ENCODE results near the gene ARRB1. TPM values are rescaled to one million over a fixed set of nuclear protein-coding genes. Genes with fewer than 3 reads are reported as not detected.

The ARRB1 gene
- total and polyA plus RNA-seq, 9 donors: 14.0 to 22.7 (median 20.6) TPM

DNA sequence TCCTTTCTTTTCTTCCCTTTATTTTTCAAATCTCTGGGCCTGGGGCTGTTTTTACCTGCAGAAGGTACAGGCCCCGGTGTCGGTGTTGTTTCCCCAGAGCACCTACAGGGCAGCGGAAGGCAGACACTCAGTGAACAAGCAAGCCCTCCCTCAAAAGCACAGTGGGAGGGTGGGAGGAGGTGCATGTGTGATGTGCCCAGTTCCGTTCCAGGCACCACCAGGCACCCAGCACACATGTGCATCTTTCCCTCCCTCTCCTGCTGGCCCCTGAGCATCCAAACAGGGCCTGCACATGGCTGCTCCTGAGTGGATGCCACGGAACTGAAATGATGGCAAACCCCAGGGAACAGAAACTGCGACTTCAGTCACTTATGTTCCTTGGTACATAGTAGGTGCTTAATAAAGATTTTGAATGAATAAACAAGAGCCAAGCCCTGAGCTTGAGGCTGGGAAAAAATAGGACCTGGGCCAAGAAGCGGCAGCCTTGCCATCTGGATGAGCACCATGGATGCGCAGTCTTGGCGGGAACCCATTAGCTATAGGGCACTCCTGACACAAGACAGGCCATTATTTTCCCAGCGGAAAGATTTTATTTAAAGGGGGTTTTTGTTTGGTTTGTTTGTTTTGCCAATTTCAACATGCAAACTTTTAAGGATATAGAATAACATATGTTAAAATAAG lies 47.8 kb downstream of the ARRB1 start:
- DNase-seq: no peak
- Histone ChIP-seq H3K9me3 (replicated peaks; ENCODE audit: control insufficient read depth, low read depth, low read length) (no peaks in the 10 kb centered on the region), H3K27ac (ENCODE audit: low read length) (no peak overlapping the region), H3K36me3 (ENCODE audit: control insufficient read depth, insufficient read depth, low read length) (no peaks in the 10 kb centered on the region), H3K27me3 (ENCODE audit: control insufficient read depth, insufficient read depth, low read length) (no peaks in the 10 kb centered on the region), H3K4me1 (ENCODE audit: control insufficient read depth, insufficient read depth, low read length) (peaks cover 26% of the 10 kb centered on the region), H3K4me3 (ENCODE audit: low read length) (no peak overlapping the region)
- WGBS (ENCODE audit: insufficient coverage): 76% methylated on average over 4 of the region's 10 CpGs

DNA sequence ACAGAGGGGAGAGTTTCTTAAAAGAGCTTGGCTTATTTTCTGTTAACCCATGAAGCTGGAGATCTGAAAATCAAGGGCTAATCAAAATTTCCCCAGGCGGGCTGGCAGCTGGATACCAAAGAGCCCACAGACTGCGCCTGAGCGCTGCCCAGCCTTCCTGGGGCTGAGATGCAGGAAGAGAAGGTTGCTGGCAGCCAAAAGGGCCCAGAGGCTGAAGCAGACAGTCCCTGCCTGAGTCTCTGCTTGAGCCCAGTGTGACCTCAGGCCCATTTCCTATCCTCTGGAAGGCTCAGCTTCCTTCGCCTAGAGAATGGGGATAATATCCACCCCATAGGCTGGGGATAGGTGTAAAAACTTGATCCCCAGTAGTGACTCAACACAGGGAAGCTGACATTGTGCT lies 49.1 kb downstream of the ARRB1 start:
- no peaks in the 10 kb centered on the region for H3K36me3 ChIP-seq (ENCODE audit: control insufficient read depth, insufficient read depth, low read length)
- WGBS (ENCODE audit: insufficient coverage): 80% methylated on average over 1 of the region's 4 CpGs
- no peak for DNase-seq
- no peak overlapping the region for H3K27ac ChIP-seq (ENCODE audit: low read length)
- no peaks in the 10 kb centered on the region for H3K27me3 ChIP-seq (ENCODE audit: control insufficient read depth, insufficient read depth, low read length)
- no peaks in the 10 kb centered on the region for H3K9me3 ChIP-seq (replicated peaks; ENCODE audit: control insufficient read depth, low read depth, low read length)
- H3K4me3 ChIP-seq (ENCODE audit: low read length): no peak overlapping the region
- H3K4me1 ChIP-seq (ENCODE audit: control insufficient read depth, insufficient read depth, low read length): peaks cover 22% of the 10 kb centered on the region

GRCh38 chr11:75301601-75302345 lies 49.7 kb downstream of the ARRB1 start:
- Histone ChIP-seq H3K4me1 (ENCODE audit: control insufficient read depth, insufficient read depth, low read length) (peaks cover 17% of the 10 kb centered on the region), H3K9me3 (replicated peaks; ENCODE audit: control insufficient read depth, low read depth, low read length) (no peaks in the 10 kb centered on the region), H3K4me3 (ENCODE audit: low read length) (no peak overlapping the region), H3K27ac (ENCODE audit: low read length) (no peak overlapping the region), H3K27me3 (ENCODE audit: control insufficient read depth, insufficient read depth, low read length) (no peaks in the 10 kb centered on the region), H3K36me3 (ENCODE audit: control insufficient read depth, insufficient read depth, low read length) (no peaks in the 10 kb centered on the region)
- no peak for DNase-seq
- WGBS (ENCODE audit: insufficient coverage): 59% methylated on average over 10 of the region's 16 CpGs

GRCh38 chr11:75301131-75301530 lies 50.3 kb downstream of the ARRB1 start:
- Histone ChIP-seq H3K27me3 (ENCODE audit: control insufficient read depth, insufficient read depth, low read length) (no peaks in the 10 kb centered on the region), H3K9me3 (replicated peaks; ENCODE audit: control insufficient read depth, low read depth, low read length) (no peaks in the 10 kb centered on the region), H3K4me1 (ENCODE audit: control insufficient read depth, insufficient read depth, low read length) (peaks cover 16% of the 10 kb centered on the region), H3K27ac (ENCODE audit: low read length) (no peak overlapping the region), H3K4me3 (ENCODE audit: low read length) (no peak overlapping the region), H3K36me3 (ENCODE audit: control insufficient read depth, insufficient read depth, low read length) (no peaks in the 10 kb centered on the region)
- no peak for DNase-seq
- 71% methylated on average over 5 of the region's 5 CpGs for WGBS (ENCODE audit: insufficient coverage)

DNA sequence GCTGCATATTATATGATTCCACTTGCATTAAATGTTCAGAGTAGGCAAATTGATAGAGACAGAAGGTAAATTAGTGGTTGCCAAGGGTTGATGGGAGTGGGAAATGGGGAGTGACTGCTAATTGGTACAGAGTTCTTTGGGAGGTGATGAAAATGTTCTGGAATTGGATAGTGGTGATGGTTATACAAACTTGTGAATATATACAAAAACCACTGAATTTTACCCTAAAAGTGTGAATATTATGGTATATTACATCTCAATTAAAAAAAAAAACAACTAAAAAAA lies 52.5 kb downstream of the ARRB1 start:
- H3K4me3 ChIP-seq (ENCODE audit: low read length): no peak overlapping the region
- H3K27me3 ChIP-seq (ENCODE audit: control insufficient read depth, insufficient read depth, low read length): no peaks in the 10 kb centered on the region
- DNase-seq: no peak
- peaks cover 2% of the 10 kb centered on the region for H3K9me3 ChIP-seq (replicated peaks; ENCODE audit: control insufficient read depth, low read depth, low read length)
- no peak overlapping the region for H3K27ac ChIP-seq (ENCODE audit: low read length)
- peaks cover 16% of the 10 kb centered on the region for H3K4me1 ChIP-seq (ENCODE audit: control insufficient read depth, insufficient read depth, low read length)
- peaks cover 4% of the 10 kb centered on the region for H3K36me3 ChIP-seq (ENCODE audit: control insufficient read depth, insufficient read depth, low read length)

DNA sequence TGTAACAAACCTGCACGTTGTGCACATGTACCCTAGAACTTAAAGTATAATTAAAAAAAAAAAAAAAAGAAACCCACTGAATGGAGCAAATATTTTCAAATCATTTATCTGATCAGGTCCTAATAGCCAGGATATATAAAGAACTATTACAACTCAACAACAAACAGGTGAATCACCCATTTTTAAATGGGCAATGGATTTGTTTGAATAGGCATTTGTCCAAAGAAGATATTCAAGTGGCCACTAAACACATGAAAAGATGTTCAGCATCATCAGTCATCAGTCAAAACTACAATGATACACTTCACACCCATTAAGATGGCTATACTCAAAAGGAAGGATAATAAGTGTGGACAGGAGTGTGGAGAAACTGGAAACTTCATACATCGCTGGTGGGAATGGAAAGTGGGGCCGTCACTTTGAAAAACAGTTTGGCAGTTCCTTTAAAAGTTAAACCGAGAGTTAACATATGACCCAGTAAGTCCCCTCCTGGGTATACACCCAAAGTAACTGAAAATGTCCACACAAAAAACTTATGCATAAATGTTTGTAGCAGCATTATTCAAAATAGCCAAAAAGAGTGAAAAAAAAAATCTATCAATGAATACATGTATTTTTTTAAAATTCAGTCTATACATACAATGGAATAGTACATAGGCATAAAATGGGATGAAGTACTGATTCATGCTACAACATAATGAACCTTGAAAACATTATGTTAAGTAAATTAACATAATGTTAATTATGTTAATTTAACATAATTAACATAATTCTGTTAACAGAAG lies 53.1 kb downstream of the ARRB1 start:
- H3K27ac ChIP-seq (ENCODE audit: low read length): no peak overlapping the region
- H3K9me3 ChIP-seq (replicated peaks; ENCODE audit: control insufficient read depth, low read depth, low read length): peaks cover 2% of the 10 kb centered on the region
- WGBS (ENCODE audit: insufficient coverage): no CpG with 5 or more reads among the region's 4 CpGs

GRCh38 chr11:75293903-75294302 lies 57.6 kb downstream of the ARRB1 start:
- Histone ChIP-seq H3K36me3 (ENCODE audit: control insufficient read depth, insufficient read depth, low read length) (peaks cover 4% of the 10 kb centered on the region), H3K4me3 (ENCODE audit: low read length) (no peak overlapping the region), H3K27me3 (ENCODE audit: control insufficient read depth, insufficient read depth, low read length) (no peaks in the 10 kb centered on the region), H3K9me3 (replicated peaks; ENCODE audit: control insufficient read depth, low read depth, low read length) (peaks cover 2% of the 10 kb centered on the region), H3K4me1 (ENCODE audit: control insufficient read depth, insufficient read depth, low read length) (peaks cover 13% of the 10 kb centered on the region), H3K27ac (ENCODE audit: low read length) (no peak overlapping the region)
- 100% methylated on average over 1 of the region's 2 CpGs for WGBS (ENCODE audit: insufficient coverage)
- no peak for DNase-seq

More for the DNA sequence above, 53.1 kb downstream of the ARRB1 start:
- DNase-seq: no peak
- peaks cover 4% of the 10 kb centered on the region for H3K36me3 ChIP-seq (ENCODE audit: control insufficient read depth, insufficient read depth, low read length)
- H3K27me3 ChIP-seq (ENCODE audit: control insufficient read depth, insufficient read depth, low read length): no peaks in the 10 kb centered on the region
- no peak overlapping the region for H3K4me3 ChIP-seq (ENCODE audit: low read length)
- H3K4me1 ChIP-seq (ENCODE audit: control insufficient read depth, insufficient read depth, low read length): peaks cover 21% of the 10 kb centered on the region

DNA sequence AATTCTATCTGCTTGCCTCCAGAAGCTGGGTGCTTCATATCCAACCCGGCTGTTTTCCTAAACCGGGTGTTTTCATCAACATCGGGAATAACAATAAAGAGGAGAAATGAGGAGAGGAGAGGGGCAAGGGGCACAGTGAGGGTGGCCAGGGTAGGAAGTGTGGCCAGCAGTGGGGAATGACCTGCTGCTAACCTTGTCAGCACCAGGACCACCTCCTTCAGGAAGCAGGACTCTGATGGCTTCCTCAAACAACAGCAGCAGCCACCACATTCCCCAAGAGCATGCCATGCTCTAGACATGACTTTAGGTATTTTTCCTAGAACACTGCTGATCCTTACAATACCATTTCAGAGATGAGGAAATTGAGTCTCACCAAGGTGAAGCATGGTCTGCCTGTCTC lies 58.5 kb downstream of the ARRB1 start:
- Histone ChIP-seq H3K4me3 (ENCODE audit: low read length) (no peak overlapping the region), H3K4me1 (ENCODE audit: control insufficient read depth, insufficient read depth, low read length) (peaks cover 13% of the 10 kb centered on the region), H3K27ac (ENCODE audit: low read length) (no peak overlapping the region), H3K36me3 (ENCODE audit: control insufficient read depth, insufficient read depth, low read length) (peaks cover 4% of the 10 kb centered on the region), H3K27me3 (ENCODE audit: control insufficient read depth, insufficient read depth, low read length) (no peaks in the 10 kb centered on the region), H3K9me3 (replicated peaks; ENCODE audit: control insufficient read depth, low read depth, low read length) (peaks cover 2% of the 10 kb centered on the region)
- no peak for DNase-seq
- WGBS (ENCODE audit: insufficient coverage): 60% methylated on average over 2 of the region's 3 CpGs

- Histone ChIP-seq H3K4me3 (ENCODE audit: low read length) (no peak overlapping the region), H3K4me1 (ENCODE audit: control insufficient read depth, insufficient read depth, low read length) (peaks cover 13% of the 10 kb centered on the region), H3K27ac (ENCODE audit: low read length) (no peak overlapping the region), H3K27me3 (ENCODE audit: control insufficient read depth, insufficient read depth, low read length) (no peaks in the 10 kb centered on the region), H3K36me3 (ENCODE audit: control insufficient read depth, insufficient read depth, low read length) (peaks cover 8% of the 10 kb centered on the region), H3K9me3 (replicated peaks; ENCODE audit: control insufficient read depth, low read depth, low read length) (peaks cover 2% of the 10 kb centered on the region)
- no peak for DNase-seq
- WGBS (ENCODE audit: insufficient coverage): 96% methylated on average over 2 of the region's 6 CpGs
Observed at GRCh38 chr11:75291741-75292140, 59.7 kb downstream of the ARRB1 start.

DNA sequence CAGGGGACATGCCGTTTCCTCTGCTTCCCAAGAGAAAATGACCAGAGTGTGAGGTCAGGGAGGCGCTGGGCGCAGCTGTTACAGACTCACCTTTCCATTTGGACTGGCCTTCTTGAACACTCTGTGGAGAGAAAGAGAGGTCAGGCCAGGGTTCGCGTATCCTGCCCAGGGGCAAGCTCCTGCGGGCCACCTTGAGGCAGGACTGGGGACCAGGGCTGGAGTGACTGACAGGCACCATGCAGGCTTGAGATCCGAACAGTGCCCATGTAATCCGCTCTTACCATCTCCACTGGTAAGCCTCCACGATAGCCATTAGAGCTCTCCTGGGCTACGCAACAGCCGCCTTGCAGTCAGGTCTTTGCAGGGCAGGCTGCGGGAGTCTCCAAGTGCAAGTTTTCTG lies 61.5 kb downstream of the ARRB1 start:
- no peak overlapping the region for H3K4me3 ChIP-seq (ENCODE audit: low read length)
- peaks cover 18% of the 10 kb centered on the region for H3K36me3 ChIP-seq (ENCODE audit: control insufficient read depth, insufficient read depth, low read length)
- H3K27ac ChIP-seq (ENCODE audit: low read length): no peak overlapping the region
- 77% methylated on average over 10 of the region's 12 CpGs for WGBS (ENCODE audit: insufficient coverage)
- H3K27me3 ChIP-seq (ENCODE audit: control insufficient read depth, insufficient read depth, low read length): no peaks in the 10 kb centered on the region
- no peak for DNase-seq
- peaks cover 13% of the 10 kb centered on the region for H3K4me1 ChIP-seq (ENCODE audit: control insufficient read depth, insufficient read depth, low read length)
- no peaks in the 10 kb centered on the region for H3K9me3 ChIP-seq (replicated peaks; ENCODE audit: control insufficient read depth, low read depth, low read length)

All from muscle of leg (tissue), 11 donors.